Stomach (tissue), 4 donors: ENCODE data around the gene NUP133.

Experiments
- CTCF ChIP-seq, 7 experiments: fragments of 450-650 bp in 4 of 7; fragments of 200-600 bp in 3 of 7; sonication (generic) in 3 of 7; IDR thresholded peaks; one replicate each; pipeline ENCODE4 v1.5.1; 2016 to 2019; ENCODE audit warnings: antibody characterized with exemption in 7 of 7, control low read depth in 2 of 7, mild to moderate bottlenecking in 1 of 7
- EP300 ChIP-seq: sonication (generic); formaldehyde crosslinking; IDR thresholded peaks from one replicate; pipeline ENCODE4 v1.6.1; 2017; ENCODE audit warnings: antibody characterized with exemption
- POLR2A ChIP-seq, 4 donors: fragments of 450-650 bp; IDR thresholded peaks; one replicate each; pipeline ENCODE4 v1.6.1; 2016; ENCODE audit warnings: antibody characterized with exemption in 4 of 4, control low read depth in 2 of 4, mild to moderate bottlenecking in 1 of 4, moderate library complexity in 1 of 4

GRCh38 chr1:229471175-229471574 lies 37.0 kb downstream of the NUP133 start:
- TF ChIP-seq CTCF (IDR thresholded peaks at IDR 0.05) = no peak
- TF ChIP-seq EP300 = no peak
- no peak for TF ChIP-seq POLR2A (IDR thresholded peaks at IDR 0.05)
